ENCODE data around the gene NFATC2.
"Not testable (repeated sequence)": the region's sequence is repeated elsewhere in the genome, so short reads cannot be mapped to it uniquely, and the experiment has no call there.

The NFATC2 gene

GRCh38 chr20:51542571-51543421 is at the start of gene NFATC2:
Gene NFATC2 (minus strand): TSS chr20:51542719. CDS start chr20:51542499, 220 bp downstream.
- DNase-seq = no peak

GRCh38 chr20:51591871-51592270 is 49.4 kb upstream of the NFATC2 start:
- DNase-seq = no peak

GRCh38 chr20:51588762-51589161 is 46.2 kb upstream of the NFATC2 start:
- no peak for DNase-seq

GRCh38 chr20:51587145-51587544 is 44.6 kb upstream of the NFATC2 start:
- no peak for DNase-seq

- DNase-seq = no peak
Measured at GRCh38 chr20:51586005-51586440, 43.5 kb upstream of the NFATC2 start.

GRCh38 chr20:51585148-51585547 is 42.6 kb upstream of the NFATC2 start:
- no peak for DNase-seq

GRCh38 chr20:51584737-51585136 is 42.2 kb upstream of the NFATC2 start:
- DNase-seq = no peak

- DNase-seq = no peak
Measured at GRCh38 chr20:51584116-51584515, 41.6 kb upstream of the NFATC2 start.

GRCh38 chr20:51583499-51583898 is 41.0 kb upstream of the NFATC2 start:
- no peak for DNase-seq

GRCh38 chr20:51583073-51583472 is 40.6 kb upstream of the NFATC2 start:
- no peak for DNase-seq

GRCh38 chr20:51581571-51581970 is 39.1 kb upstream of the NFATC2 start:
- DNase-seq = no peak

GRCh38 chr20:51579137-51579536 is 36.6 kb upstream of the NFATC2 start:
- no peak for DNase-seq

GRCh38 chr20:51578145-51578459 is 35.6 kb upstream of the NFATC2 start:
- no peak for DNase-seq

- no peak for DNase-seq
Measured at GRCh38 chr20:51577432-51578144, 35.1 kb upstream of the NFATC2 start.

- no peak for DNase-seq
Measured at GRCh38 chr20:51575486-51575885, 33.0 kb upstream of the NFATC2 start.

- DNase-seq = no peak
Measured at GRCh38 chr20:51574248-51575033, 31.9 kb upstream of the NFATC2 start.

- DNase-seq = no peak
Measured at GRCh38 chr20:51573576-51574243, 31.2 kb upstream of the NFATC2 start.

GRCh38 chr20:51571460-51571794 is 28.9 kb upstream of the NFATC2 start:
- DNase-seq = no peak

- no peak for DNase-seq
Measured at GRCh38 chr20:51570739-51571459, 28.4 kb upstream of the NFATC2 start.

GRCh38 chr20:51569815-51570738 is 27.6 kb upstream of the NFATC2 start:
- DNase-seq = no peak

- DNase-seq = not testable (repeated sequence)
Measured at GRCh38 chr20:51568533-51568932, 26.0 kb upstream of the NFATC2 start.
